Middle frontal gyrus (tissue), 1 donor: ENCODE measurements around the gene SRGAP3.

ENCODE experiments used
- DNase-seq: peaks from one replicate; pipeline ENCODE4 v3.0.0-alpha.2; 2015; ENCODE audit warnings: low spot score; ENCODE audit errors: extremely low spot score

Gene SRGAP3

DNA sequence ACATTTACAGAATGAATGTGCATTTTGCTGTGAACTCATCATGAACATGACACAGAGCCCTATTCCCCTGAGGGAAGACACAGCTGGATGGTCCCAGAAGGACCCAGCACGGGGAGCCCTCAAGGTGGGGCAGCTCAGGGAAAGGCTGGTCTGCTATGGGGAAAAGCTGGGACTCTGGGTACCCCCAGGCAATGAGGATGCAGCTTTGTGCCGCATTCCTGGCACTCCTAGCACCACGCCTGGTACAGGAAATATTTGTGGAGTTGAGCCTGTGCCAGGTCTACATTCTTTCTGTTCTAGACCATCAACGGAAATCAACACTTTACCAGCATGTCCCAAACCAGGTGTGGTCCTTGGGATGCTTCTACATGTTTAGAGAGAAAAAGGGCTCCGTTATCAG is 74.0 kb downstream of the SRGAP3 start:
- no peak for DNase-seq

DNA sequence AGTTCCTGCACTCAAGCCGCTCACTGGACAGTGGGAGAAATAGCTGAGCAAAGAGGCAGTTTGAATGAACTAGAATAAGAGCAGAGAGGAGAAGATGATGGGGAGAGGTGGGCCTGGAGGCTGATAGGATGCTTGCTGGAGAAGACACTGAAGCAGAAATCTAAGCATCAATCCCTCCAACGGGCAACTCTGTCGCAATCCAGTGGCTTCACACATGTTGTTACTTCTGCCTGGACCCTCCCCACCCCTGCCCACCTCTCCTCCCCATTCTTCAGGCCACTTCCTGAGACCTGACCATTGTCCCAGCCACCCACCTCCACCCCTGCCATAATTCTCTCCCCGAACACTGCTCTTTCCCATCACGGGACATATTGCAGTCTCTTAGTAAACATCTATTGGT is 76.0 kb downstream of the SRGAP3 start:
- no peak for DNase-seq

DNA sequence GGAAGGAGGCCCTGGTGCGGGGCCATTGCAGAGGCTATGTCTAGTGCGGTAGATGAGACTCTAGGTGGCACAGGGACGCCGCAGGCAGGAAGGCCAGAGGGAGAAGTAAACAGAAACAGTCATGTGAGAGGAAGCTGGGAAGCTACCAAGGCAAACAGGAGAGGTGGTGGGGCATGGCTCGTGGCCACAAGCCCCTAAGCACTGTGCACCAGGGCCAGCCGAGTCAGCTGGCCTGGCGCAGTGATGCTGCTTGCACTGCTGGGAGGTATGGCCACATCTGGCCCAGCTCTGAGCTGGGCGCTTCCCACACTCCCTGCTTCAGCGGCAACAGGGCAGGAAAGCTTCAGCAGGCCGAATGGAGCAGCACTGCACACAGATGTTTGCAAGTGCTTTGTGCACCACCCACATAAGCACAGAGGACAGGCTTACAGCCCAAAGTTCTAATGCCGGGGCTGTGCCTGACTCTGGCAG is 76.6 kb downstream of the SRGAP3 start:
- no peak for DNase-seq

DNA sequence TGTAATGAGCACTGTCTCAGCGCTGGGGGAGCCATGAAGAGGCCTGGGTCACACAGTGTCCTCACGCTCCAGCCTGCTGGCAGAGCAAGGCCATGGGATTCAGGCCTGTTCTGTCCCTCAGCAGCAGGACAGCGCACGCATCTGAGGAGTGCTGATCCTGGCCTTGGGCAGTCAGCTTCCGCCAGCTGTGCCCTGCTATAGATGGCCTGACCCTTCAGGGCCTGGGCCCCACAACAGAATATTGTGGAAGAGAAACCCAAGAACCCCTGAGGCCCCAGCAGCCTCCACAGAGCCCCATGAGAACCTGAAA is 78.6 kb downstream of the SRGAP3 start:
- no peak for DNase-seq

DNA sequence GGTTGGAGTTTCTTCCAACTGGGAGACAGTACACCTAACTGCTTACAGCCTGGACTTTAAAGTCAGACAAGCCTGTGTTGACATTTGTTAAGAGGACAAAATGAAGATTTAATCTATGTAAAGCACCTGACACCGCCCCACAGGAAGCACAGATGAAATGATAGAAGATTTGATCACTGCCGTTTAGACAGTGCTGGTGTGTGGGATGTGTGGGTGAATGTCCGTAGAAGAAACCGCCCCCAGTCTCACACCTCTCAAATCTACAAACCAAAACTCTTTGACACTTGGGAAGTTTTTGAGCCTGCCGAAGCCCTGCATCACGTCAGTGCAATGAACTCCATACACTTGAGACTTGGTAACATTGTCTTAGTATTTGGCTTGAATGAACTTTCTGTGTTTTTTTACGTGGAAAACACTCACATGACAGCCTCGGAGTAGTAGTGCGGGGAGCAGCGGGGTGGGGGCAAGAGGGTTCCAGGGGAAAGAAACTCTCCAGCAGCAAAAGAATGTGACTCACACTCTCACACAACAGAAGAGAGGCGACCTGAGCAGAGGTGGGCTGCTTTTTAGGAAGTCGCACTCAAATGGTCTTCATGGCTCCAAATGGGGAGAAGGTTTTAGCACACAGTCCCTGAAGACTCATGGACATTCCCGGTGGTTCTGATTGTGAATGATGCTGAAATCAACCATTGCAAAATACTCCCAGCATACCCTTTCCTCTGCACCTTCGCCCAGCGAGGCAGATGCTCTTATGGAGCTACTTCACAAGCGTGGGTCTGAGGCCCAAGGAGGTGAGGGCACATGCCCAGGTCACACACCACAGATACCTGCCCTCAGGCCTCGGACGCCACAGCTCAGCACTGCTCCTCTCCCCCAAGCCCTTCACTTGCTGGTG is 79.2 kb downstream of the SRGAP3 start:
- no peak for DNase-seq

DNA sequence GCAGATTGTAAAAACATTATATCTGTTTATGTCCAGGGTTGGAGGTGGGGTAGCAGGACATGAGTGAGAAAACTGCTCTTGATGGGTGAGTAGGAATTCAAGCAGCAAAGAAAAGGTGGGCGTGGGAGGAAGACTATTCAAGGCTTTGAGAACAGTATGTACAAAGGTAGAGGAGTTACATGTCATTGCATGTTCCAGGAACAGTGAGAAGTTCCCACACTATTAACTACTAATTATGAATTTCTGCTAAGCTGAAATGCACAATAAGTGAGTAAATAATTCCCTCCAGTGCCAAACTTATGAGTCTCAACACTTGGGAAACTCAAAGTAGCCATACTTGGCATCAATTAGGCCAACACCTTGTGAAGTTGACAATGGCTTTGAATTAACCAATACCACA is 80.1 kb downstream of the SRGAP3 start:
- no peak for DNase-seq

DNA sequence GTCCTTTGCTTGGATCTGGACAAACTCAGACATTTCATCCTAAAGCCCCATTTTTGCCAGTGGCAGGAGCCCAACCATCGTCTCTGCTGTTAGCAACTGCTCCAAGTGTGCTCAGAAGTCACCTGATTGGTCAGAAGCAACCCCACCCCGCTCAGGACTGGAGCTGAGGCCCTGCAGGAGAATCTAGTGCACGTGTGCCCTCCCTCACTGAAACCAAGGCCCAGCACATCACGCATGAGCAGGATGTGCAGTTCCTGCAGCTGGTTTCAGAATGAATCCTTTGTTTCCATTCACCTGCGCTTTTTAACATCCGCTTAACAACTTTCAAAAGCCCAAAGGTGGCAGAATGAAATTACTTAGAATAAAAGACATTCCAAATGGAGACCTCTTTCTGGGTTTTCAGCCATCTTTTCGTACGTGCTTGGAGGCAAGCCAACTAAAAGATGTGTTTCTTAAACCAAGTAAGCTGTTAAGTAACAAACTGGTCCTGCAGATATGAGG is 81.2 kb downstream of the SRGAP3 start:
- DNase-seq = no peak

DNA sequence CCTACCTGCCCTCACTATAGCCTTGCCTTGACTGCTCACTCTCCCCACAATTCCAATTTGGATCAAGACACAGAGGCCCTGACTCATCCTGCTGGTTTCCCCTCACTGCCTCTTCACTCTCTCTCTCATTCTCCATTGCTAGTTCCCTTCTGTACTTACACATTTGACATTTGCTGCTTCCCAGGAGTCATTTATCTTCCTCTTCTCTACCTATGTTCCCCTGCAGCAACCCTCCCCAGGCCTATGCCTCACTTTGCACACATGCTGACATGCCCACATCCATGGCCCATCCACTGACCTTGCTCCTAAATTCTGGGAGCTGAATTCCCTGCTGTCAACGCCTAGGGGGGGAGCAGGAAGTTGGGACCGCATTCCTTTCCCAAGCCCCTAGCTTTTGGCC is 82.2 kb downstream of the SRGAP3 start:
- DNase-seq = no peak

DNA sequence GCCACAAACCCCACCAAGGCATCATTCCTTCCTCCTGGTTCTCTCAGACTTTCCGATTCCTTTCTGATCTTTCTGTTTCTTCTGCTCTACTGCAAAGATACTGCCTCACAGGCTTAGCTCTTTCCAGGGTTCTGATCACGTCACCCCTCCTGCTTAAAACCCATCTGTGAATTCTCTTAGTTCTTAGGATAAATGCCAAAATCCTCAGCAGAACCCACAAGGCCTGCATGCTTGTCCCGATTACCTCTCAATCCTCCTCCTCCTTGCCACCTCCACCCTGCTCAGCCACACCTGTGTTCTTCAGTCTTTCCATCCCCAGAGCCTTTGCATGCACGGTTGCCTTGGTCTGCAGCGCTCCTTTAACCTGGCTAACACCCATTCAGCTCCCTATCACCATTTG is 84.0 kb downstream of the SRGAP3 start:
- no peak for DNase-seq

DNA sequence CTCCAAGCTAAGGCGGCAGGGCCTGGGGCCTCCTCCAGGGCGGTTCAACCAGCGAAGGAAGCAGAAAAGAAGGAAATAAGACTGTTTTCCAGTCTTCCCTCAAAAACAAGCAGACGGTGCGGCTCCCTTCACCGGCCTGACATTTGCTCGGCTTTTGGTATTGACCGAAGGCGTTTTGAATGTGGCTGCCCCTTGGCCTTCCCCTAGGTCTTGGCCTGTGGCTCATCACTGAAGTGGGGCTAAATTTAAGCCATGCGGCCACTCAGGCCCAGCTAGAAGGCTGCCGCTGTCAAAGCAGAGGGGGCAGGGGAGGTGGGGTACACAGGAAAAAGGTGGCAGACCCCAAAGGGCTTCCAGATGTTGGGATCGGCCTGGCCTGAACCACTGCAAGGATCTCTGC is 86.2 kb downstream of the SRGAP3 start:
- no peak for DNase-seq

DNA sequence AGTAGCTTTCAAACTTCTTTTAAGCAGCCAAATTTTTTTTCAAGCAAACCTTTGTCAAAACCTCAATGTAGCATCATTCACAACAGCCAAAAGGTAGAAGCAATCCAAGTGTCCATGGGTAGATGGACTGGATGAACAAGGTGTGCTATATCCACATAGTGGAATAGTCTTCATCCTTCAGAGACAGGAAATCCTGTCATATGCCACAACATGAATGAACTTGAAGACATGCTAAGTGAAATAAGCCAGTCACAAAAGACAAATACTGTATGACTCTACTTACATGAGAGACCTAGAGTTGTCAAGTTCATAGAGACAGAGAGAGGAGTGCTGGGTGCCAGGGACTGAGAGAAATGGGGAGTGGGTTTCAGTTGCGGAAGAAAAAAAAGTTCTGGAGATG is 87.6 kb downstream of the SRGAP3 start:
- DNase-seq = no peak

DNA sequence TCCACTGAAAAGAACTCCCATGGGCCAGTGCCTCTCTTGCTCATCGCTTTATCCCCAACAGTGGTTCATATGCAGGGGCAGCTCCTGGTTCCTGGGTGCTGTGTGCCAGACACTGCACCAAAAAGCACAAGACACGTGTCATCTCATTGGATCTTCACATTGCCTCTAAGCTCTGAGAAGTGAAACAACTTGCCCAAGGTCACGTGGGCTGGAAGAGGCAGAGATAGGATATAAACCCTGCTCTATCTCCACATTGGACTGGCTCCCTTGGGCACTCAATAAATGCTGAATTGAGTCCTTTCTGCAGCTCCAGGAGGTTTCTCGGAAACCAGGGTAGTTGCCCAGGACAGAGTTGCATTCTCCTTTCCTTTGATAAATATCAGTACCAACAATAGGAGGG is 88.1 kb downstream of the SRGAP3 start:
- no peak for DNase-seq

DNA sequence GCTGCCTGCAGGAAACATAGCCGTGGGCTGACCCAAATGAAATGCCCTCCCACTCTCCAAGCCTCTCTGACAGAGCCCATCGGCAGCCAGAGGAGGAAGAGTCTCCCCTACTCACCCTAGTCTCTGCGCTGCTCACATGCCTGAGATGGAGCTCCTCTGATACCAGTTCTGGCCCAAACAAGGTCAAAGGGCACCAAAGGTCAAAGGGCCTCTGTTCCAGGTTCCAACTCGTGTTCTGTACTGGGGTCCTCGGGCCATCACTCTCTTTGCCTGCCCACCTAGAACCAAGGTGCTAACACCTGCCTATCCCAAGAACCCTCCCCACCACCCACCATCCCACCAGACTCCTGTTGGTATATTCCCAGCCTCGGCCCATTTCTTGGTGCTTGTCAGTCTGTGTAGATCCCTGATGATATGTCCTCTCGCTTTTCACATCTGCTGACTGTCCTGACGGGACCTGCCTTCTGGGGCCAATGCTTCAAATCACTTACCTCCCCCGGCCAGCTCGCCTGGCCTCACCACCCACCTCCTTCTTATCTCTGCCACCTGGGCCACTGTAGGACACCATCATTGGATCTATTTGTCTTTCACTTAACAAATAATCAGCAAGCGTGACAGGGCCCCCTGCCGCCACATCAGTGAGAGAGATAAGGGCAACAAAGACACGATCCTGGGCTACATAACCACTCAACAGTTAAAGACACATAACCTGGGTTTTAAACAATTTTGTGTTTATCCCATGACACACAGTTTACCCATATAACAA is 90.4 kb downstream of the SRGAP3 start:
- no peak for DNase-seq

DNA sequence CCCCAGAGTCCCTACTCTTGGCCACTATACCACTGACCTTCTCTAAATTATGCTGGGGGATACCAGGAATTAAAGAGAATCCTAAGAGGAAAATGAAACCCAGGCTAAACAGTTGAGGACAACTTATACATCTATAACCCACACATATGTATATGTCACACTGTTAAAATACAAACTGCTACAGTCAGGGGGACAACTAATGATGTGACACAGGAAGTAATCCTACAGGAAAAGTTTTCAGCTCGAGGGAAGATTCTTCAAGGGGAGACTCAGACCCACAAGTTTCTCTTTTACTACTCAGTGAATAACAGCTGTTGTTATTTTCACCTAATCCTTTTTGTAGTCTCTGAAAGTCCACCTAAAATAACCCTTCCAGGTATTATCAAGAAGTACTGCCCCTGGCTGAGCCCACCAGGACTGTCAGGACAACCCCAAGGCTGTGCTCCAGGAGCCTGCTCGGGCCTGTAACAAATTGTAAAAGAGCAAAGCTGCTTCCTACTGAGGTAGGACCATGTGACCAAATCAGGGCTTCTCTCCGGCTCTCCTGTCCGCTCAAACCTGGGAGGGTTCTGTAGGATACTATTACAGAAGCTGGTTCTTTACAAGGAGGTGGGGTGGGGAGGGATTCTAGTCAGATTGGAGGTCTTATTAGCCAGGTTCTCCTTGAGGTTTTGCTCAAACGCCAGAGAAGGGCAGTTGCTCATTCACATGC is 91.6 kb downstream of the SRGAP3 start:
- DNase-seq = no peak

DNA sequence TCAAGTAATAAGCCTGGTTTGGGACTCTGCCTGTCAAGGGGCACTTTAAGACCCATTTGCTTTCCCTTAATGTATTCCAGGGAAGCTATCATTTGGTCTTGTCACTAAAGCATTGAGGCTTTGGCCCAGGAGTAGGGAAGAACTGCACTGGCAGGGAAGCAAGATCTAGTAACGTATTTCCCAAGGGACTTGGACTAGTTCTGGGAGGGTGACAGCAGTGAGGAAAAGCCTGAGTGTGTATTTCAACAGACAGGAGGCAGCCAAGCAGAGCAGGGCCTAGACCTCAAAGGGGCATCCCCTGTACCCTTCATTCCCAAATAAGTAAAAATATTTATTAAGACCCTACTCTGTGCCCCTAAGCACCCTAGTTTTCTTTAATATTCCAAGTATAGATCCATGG is 92.8 kb downstream of the SRGAP3 start:
- no peak for DNase-seq

DNA sequence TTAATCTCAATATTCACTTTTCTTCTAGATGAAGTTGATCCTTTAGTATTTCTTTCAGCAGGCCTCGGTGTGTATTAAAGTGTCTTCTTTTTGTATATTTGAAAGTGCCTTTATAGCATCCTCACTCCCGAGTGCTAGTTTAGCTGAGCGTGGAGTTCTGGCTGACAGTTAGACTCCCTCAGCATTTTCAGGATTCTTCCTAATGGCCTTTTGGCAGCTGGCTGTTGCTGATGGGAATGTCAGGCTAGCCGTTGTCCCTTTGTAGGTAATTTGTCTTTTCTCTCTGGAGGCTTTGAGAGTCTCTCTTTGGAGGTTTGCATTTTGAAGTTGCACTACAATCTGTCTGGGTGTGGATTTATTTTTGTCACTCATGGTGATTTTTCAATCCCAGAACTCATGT is 94.4 kb downstream of the SRGAP3 start:
- DNase-seq = no peak

DNA sequence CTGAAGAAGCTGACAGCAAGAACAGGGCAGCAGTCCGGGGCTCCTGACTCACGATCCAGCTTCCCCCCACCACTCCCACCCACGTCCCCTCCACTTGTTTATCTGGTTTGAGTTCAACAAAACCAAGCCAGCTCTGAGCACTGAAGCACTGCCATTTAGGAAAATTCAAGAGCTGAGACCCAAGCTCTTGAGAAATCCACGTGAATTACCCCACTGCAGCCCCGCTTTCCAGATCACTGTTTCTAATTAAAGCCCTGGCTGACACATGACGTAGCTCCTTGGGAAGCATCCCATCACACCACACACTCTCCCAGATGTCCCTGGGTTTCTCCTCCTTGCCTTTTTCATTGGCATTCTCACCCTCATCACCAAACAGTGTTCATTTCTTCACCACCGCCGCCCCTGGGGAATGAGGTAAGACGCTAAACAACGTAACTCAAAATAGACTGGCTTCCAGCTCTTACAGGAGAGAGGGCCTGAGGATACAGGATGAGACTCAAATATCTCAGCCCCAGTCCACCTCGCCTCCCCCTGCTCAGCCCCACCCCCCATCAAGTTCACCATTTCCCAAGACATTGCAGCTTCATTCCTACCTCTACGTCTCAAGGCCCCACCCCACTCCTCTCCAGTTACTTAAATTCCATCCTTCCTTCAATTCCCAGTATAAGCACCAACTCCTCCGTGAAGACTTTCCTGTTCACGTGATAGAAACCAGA is 95.4 kb downstream of the SRGAP3 start:
- DNase-seq = peak; percentile 26

DNA sequence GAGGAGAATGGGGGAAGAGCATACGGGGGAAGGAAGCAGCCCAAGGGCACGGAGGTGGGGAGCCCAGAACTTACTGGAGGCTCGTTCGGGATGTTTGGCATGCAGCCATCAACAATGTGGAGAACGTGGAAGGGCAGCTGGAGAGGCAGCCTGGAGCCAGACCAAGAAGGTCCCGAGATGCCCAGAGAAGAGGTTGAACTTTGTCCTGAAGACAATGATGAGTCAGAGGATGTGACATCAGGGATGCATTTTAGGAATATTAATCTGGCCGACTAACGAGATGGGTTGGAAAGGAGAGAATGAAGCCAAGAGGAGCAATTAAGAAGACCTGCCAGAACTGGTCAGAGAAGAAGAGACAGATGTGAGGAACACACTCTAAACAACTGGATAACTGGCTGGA is 98.2 kb downstream of the SRGAP3 start:
- no peak for DNase-seq

DNA sequence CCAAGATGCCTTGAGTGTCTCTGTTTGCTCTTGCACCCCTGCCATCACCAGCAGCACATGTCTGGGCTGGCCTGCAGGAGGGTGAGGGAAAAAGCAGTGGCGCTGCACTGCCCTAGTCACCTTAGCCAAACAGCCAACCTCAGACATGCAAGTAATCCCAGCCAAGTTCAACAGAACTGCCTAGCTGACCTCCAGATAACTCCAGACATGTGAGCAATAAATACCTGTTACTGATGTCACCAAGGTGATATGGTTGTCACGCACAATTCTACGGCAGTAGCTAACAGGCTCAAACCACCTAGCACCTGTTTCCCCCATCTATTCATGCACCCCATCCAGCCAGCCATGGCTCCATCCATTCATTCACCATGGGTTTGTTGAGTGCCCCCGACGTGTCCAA is 99.9 kb downstream of the SRGAP3 start:
- no peak for DNase-seq

DNA sequence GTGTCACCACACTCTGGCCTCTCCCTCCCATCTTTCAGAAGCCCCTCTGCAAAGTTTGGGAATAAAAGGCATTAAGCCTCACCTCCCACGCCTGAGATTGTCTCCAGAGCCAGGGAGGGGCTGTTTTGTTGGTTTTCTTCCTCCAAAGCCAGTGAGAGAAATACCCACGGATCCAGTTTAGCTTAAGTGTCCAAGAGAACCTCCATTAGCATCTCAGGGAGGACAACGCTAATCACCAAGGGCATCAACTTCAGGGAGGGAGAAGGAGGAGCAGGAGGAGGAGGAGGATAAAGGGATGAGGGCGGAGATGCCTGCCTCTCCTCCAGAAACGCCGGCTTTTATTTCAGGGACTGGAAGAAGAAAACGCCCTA is 101.6 kb downstream of the SRGAP3 start:
- DNase-seq = no peak

DNA sequence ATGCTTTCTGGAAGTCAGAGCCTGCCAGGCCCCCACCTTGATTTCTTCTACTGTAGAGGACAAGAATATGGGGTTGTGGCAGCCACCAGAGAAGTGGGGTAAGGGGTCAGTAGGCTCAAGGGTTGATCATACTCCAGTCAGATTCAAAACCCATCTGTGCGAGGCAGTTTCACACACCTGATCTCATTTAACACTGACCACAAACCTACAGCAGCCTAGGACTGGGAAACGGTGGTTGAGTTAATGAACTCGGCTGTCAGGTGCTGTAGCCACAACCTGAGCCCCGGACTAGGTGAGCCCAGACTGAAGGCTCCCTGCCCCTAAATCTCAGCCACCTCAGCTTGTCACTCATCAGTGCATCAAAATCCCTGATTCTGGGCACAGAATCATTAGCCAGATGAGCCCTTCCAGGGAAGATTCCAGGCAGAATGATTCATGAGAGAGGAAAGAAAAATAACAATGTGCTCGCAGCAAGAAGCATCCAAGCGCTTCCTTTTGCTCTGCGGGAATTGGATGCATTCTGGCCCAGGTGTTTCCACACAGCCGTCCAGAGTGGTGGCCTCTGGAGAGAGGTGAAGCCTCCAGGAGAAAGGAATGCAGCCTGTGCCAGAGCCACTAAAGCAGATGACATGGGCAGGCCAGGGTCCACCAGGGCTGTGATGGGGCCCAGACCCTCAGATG is 102.1 kb downstream of the SRGAP3 start:
- DNase-seq = no peak
